Peyer's patch (tissue), 4 donors: ENCODE results near the gene MED13L.

Experiments used
- CTCF ChIP-seq, 6 experiments: fragments of 450-650 bp in 4 of 6; fragments of 200-600 bp in 2 of 6; sonication (generic) in 1 of 6; IDR thresholded peaks; one replicate each; pipeline ENCODE4 v1.5.1; 2017 to 2019; ENCODE audit warnings: antibody characterized with exemption in 6 of 6, mild to moderate bottlenecking in 3 of 6, moderate library complexity in 1 of 6
- POLR2A ChIP-seq, 2 donors: fragments of 450-650 bp; IDR thresholded peaks; one replicate each; pipeline ENCODE4 v1.5.1; 2017; ENCODE audit warnings: antibody characterized with exemption in 2 of 2, mild to moderate bottlenecking in 2 of 2, moderate library complexity in 2 of 2

- no peak for TF ChIP-seq CTCF (IDR thresholded peaks at IDR 0.05)
- no peak for TF ChIP-seq POLR2A (IDR thresholded peaks at IDR 0.05)
Observed at GRCh38 chr12:116077431-116077830, 200.1 kb downstream of the MED13L start.
